Measurements from ENCODE around the gene ERFE. TPM values are rescaled to one million over a fixed set of nuclear protein-coding genes. Genes with fewer than 3 reads are reported as not detected.

Gene ERFE
- total RNA-seq, 1 experiment from 2014 or later: 24.6 TPM

GRCh38 chr2:238203094-238203972 lies 44.6 kb downstream of the ERFE start, which contains the start of gene ILKAP:
TSS of gene ILKAP (minus strand) at chr2:238203695. CDS start at chr2:238203553, 142 bp downstream.
- H3K4me3 ChIP-seq: peak within 1 kb of the TSS; percentile 61
- H3K9me3 ChIP-seq: no peaks in the 10 kb centered on the region
- H3K36me3 ChIP-seq: peaks cover 13% of the 10 kb centered on the region
- DNase-seq: peak; percentile 87
- H3K27me3 ChIP-seq: no peaks in the 10 kb centered on the region

DNA sequence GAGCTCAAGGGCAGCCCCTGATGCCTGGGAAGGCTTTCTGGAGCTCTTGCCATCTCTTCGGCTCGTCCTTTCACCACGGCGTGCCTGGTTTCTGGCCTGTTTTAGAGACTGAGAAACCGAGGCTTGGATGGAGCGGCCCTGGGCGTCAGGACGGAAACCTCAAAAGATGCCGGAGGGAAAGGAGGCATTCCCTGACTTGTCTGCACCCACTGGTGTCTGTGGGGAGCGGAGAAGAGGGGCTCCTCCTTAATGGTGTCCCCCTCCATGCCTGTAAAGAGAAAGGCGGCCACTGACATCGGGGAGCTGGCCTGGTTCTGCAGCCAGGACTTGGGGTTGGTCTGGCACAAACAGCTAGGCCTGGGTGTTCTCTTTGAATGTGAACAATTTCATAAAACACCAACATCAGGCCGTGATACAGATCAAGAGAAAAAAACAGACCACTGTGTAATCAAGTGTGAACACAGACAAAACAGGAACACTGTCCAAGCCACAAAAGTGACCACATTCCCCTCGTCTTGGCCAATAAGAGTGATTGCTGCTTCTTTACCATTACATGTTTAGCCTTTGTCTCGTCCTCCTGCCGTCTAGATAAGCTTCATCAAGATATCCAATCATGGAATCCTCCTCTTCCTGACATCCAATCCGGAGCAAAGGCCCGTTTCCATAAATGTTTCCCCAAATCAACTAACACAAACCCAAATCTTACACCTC lies 45.4 kb downstream of the ERFE start:
- H3K36me3 ChIP-seq: peaks cover 13% of the 10 kb centered on the region
- no peak for DNase-seq
- no peaks in the 10 kb centered on the region for H3K27me3 ChIP-seq
- H3K9me3 ChIP-seq: no peaks in the 10 kb centered on the region
- H3K4me3 ChIP-seq: peak overlapping the region; percentile 61

GRCh38 chr2:238207006-238207405 lies 48.2 kb downstream of the ERFE start:
- no peaks in the 10 kb centered on the region for H3K9me3 ChIP-seq
- no peaks in the 10 kb centered on the region for H3K27me3 ChIP-seq
- H3K36me3 ChIP-seq: no peaks in the 10 kb centered on the region
- H3K4me3 ChIP-seq: no peak overlapping the region
- no peak for DNase-seq

DNA sequence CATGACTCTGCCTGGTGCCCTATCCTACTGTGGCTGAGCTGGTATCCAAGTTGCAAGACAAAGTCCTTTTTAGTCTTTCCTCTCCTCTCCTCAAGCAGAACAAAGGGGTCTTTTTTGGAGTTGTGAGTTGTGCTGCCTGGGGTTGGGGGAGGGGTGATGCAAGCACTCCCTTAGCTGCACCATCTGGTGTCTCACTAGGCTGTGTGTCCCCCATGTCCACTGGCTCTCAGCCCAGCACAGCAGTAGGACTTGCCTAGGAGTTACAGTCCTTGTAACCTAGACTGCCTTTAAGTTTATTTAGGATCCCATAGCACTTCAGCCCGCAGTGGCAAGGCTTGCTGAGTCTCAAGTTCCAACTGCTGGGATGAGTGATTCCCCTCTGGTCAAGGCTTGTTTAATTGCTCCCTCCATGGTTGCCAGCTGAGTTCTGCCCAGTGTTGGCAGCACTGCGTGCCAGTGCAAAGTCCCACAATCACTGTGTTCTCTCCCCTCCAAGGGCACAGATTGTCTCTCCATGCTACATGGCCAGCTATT lies 57.9 kb downstream of the ERFE start:
- no peak for DNase-seq
- no peaks in the 10 kb centered on the region for H3K27me3 ChIP-seq
- no peaks in the 10 kb centered on the region for H3K9me3 ChIP-seq
- H3K36me3 ChIP-seq: no peaks in the 10 kb centered on the region
- no peak overlapping the region for H3K4me3 ChIP-seq

Other genes starting within 250 kb of the ERFE start
- gene UBE2F, start 192.0 kb upstream of the ERFE start, total RNA-seq (2014; rRNA removed; shearing (Covaris generic); ENCODE audit: low replicate concordance): 121 and 138 TPM in 2 replicates
- gene SCLY, start 98.0 kb upstream of the ERFE start, total RNA-seq (2014; rRNA removed; shearing (Covaris generic); ENCODE audit: low replicate concordance): 19.0 and 94.7 TPM in 2 replicates
- gene ESPNL, start 58.6 kb upstream of the ERFE start, total RNA-seq (2014; rRNA removed; shearing (Covaris generic); ENCODE audit: low replicate concordance): 0.03 TPM in 1 of 2 replicates, not detected in the other
- not detected in 2 replicates for gene KLHL30, start 20.3 kb upstream of the ERFE start, total RNA-seq (2014; rRNA removed; shearing (Covaris generic); ENCODE audit: low replicate concordance)
- 59.6 and 69.4 TPM in 2 replicates for gene ILKAP, start 44.7 kb downstream of the ERFE start, total RNA-seq (2014; rRNA removed; shearing (Covaris generic); ENCODE audit: low replicate concordance)
- 23.5 and 30.4 TPM in 2 replicates for gene HES6, start 81.1 kb downstream of the ERFE start, total RNA-seq (2014; rRNA removed; shearing (Covaris generic); ENCODE audit: low replicate concordance)
- 0.54 and 0.72 TPM in 2 replicates for gene PER2, start 129.6 kb downstream of the ERFE start, total RNA-seq (2014; rRNA removed; shearing (Covaris generic); ENCODE audit: low replicate concordance)
- 3.3 and 3.8 TPM in 2 replicates for gene TRAF3IP1, start 161.5 kb downstream of the ERFE start, total RNA-seq (2014; rRNA removed; shearing (Covaris generic); ENCODE audit: low replicate concordance)

All from MG63 (cell line).